GM21526 (cell line): ENCODE data around the gene OSBPL2.
A peak's percentile ranks its signal among the peaks of the same experiment; 100 is the strongest.

Experiments used
- ATAC-seq: cut with Tn5 transposase; IDR thresholded peaks from one replicate; pipeline ENCODE4 v1.9.1; 2021; ENCODE audit warnings: moderate library complexity; ENCODE audit not compliant: unreplicated experiment, low FRiP score

OSBPL2 gene

GRCh38 chr20:62293111-62293784 lies 54.9 kb downstream of the OSBPL2 start:
- ATAC-seq: no peak

- no peak for ATAC-seq
These were observed 55.6 kb downstream of the OSBPL2 start for GRCh38 chr20:62293946-62294345.

GRCh38 chr20:62294516-62294915 lies 56.2 kb downstream of the OSBPL2 start:
- no peak for ATAC-seq

- no peak for ATAC-seq
These were observed 58.6 kb downstream of the OSBPL2 start for GRCh38 chr20:62296724-62297448.

GRCh38 chr20:62297449-62298227 lies 59.3 kb downstream of the OSBPL2 start:
- no peak for ATAC-seq

- ATAC-seq: no peak
These were observed 60.4 kb downstream of the OSBPL2 start for GRCh38 chr20:62298577-62299249.

- no peak for ATAC-seq
These were observed 61.4 kb downstream of the OSBPL2 start for GRCh38 chr20:62299666-62300236.

- no peak for ATAC-seq
These were observed 62.0 kb downstream of the OSBPL2 start for GRCh38 chr20:62300319-62300718.

GRCh38 chr20:62301111-62301668 lies 62.9 kb downstream of the OSBPL2 start:
- no peak for ATAC-seq

- peak; percentile 43 for ATAC-seq
These were observed 63.5 kb downstream of the OSBPL2 start for GRCh38 chr20:62301773-62302340.

GRCh38 chr20:62302341-62303061 lies 64.2 kb downstream of the OSBPL2 start, which contains the start of gene ADRM1:
TSS of gene ADRM1 (plus strand) at chr20:62302997. CDS start at chr20:62303569, 572 bp downstream.
- ATAC-seq: peak; percentile 77

GRCh38 chr20:62303062-62303339 lies 64.7 kb downstream of the OSBPL2 start:
- no peak for ATAC-seq

GRCh38 chr20:62303340-62304226 lies 65.3 kb downstream of the OSBPL2 start:
- no peak for ATAC-seq

- ATAC-seq: no peak
These were observed 66.2 kb downstream of the OSBPL2 start for GRCh38 chr20:62304331-62305148.

GRCh38 chr20:62305149-62305764 lies 66.9 kb downstream of the OSBPL2 start:
- no peak for ATAC-seq

- no peak for ATAC-seq
These were observed 67.6 kb downstream of the OSBPL2 start for GRCh38 chr20:62305765-62306413.
